GM21529 (cell line): ENCODE data around the gene TMEM39A.

ENCODE experiments used
- ATAC-seq: cut with Tn5 transposase; IDR thresholded peaks from one replicate; pipeline ENCODE4 v1.9.1; 2021; ENCODE audit not compliant: unreplicated experiment

TMEM39A gene

GRCh38 chr3:119456469-119456868 is 6.9 kb downstream of the TMEM39A start:
- ATAC-seq, result no peak

- ATAC-seq, result no peak
Measured at GRCh38 chr3:119453822-119454221, 9.6 kb downstream of the TMEM39A start.

GRCh38 chr3:119444590-119444989 is 18.8 kb downstream of the TMEM39A start:
- ATAC-seq, result no peak

GRCh38 chr3:119443179-119443578 is 20.2 kb downstream of the TMEM39A start:
- no peak for ATAC-seq

GRCh38 chr3:119437691-119438258 is 25.6 kb downstream of the TMEM39A start:
- no peak for ATAC-seq

- no peak for ATAC-seq
Measured at GRCh38 chr3:119436977-119437376, 26.4 kb downstream of the TMEM39A start.

- ATAC-seq, result no peak
Measured at GRCh38 chr3:119434703-119435102, 28.7 kb downstream of the TMEM39A start.

GRCh38 chr3:119433613-119434325 is 29.6 kb downstream of the TMEM39A start:
- no peak for ATAC-seq

GRCh38 chr3:119428538-119428937 is 34.9 kb downstream of the TMEM39A start:
- ATAC-seq, result no peak

GRCh38 chr3:119427669-119428068 is 35.7 kb downstream of the TMEM39A start:
- no peak for ATAC-seq

- no peak for ATAC-seq
Measured at GRCh38 chr3:119420196-119420595, 43.2 kb downstream of the TMEM39A start.

GRCh38 chr3:119418641-119419040 is 44.8 kb downstream of the TMEM39A start:
- no peak for ATAC-seq

- no peak for ATAC-seq
Measured at GRCh38 chr3:119417771-119418512, 45.5 kb downstream of the TMEM39A start.

GRCh38 chr3:119416873-119417272 is 46.5 kb downstream of the TMEM39A start:
- no peak for ATAC-seq

- ATAC-seq, result no peak
Measured at GRCh38 chr3:119413603-119414280, 49.7 kb downstream of the TMEM39A start.

- ATAC-seq, result no peak
Measured at GRCh38 chr3:119409844-119410243, 53.6 kb downstream of the TMEM39A start.

GRCh38 chr3:119408243-119408950 is 55.0 kb downstream of the TMEM39A start:
- ATAC-seq, result no peak

GRCh38 chr3:119405315-119405714 is 58.1 kb downstream of the TMEM39A start:
- no peak for ATAC-seq

- no peak for ATAC-seq
Measured at GRCh38 chr3:119403201-119403600, 60.2 kb downstream of the TMEM39A start.

- no peak for ATAC-seq
Measured at GRCh38 chr3:119402791-119403190, 60.6 kb downstream of the TMEM39A start.
